CD14-positive monocyte (primary cell): ENCODE data around the gene MXD4. TPM values are rescaled to one million over a fixed set of nuclear protein-coding genes. Genes with fewer than 3 reads are reported as not detected.

Source experiments
- DNase-seq, 3 donors: peaks; one replicate each; pipeline ENCODE4 v3.0.0-alpha.2; 2011 to 2022
- H2AFZ ChIP-seq: 2 replicates; pipeline ENCODE4 v1.6.0; 2012; ENCODE audit warnings: mild to moderate bottlenecking, low read depth, low read length, inconsistent platforms; ENCODE audit not compliant: insufficient read depth, poor library complexity, severe bottlenecking
- H3K27ac ChIP-seq, 2 donors: 1 replicate in 1 of 2; 2 replicates in 1 of 2; pipeline ENCODE4 v1.5.1; 2012 to 2013; ENCODE audit warnings: low read length in 2 of 2, control low read depth in 1 of 2, inconsistent platforms in 1 of 2, low read depth in 1 of 2, mild to moderate bottlenecking in 1 of 2
- H3K27me3 ChIP-seq, 2 donors: one replicate each; pipeline versions ENCODE4 v1.6.0 to v1.6.1; 2011 to 2013; ENCODE audit warnings: low read length in 2 of 2; ENCODE audit not compliant: control insufficient read depth in 2 of 2, insufficient read depth in 2 of 2
- H3K36me3 ChIP-seq, 2 donors: replicated peaks in 1 of 2; 1 replicate in 1 of 2; 2 replicates in 1 of 2; pipeline versions ENCODE4 v1.5.1 to v1.6.1; 2012 to 2013; ENCODE audit warnings: low read length in 2 of 2, control low read depth in 1 of 2, inconsistent platforms in 1 of 2, mild to moderate bottlenecking in 1 of 2; ENCODE audit not compliant: insufficient read depth in 2 of 2, control insufficient read depth in 1 of 2
- H3K4me1 ChIP-seq, 2 donors: 1 replicate in 1 of 2; 2 replicates in 1 of 2; pipeline versions ENCODE4 v1.5.1 to v1.6.1; 2012 to 2013; ENCODE audit warnings: low read length in 2 of 2, control low read depth in 1 of 2, inconsistent platforms in 1 of 2, mild to moderate bottlenecking in 1 of 2, moderate library complexity in 1 of 2; ENCODE audit not compliant: insufficient read depth in 2 of 2, control insufficient read depth in 1 of 2
- H3K4me2 ChIP-seq: replicated peaks from 2 replicates; pipeline ENCODE3; 2012; ENCODE audit warnings: low read length, moderate library complexity, mild to moderate bottlenecking; ENCODE audit not compliant: poor library complexity, severe bottlenecking; ENCODE audit errors: extremely low read depth
- H3K4me3 ChIP-seq, 3 experiments: fragments of 200-600 bp in 1 of 3; sonication (generic) in 1 of 3; replicated peaks in 1 of 3; 1 replicate in 2 of 3; 2 replicates in 1 of 3; pipeline ENCODE4 v1.5.1; 2011 to 2013; ENCODE audit warnings: low read length in 3 of 3, mild to moderate bottlenecking in 3 of 3, control low read depth in 2 of 3, low read depth in 2 of 3, inconsistent platforms in 1 of 3, moderate library complexity in 1 of 3
- H3K79me2 ChIP-seq: 2 replicates; pipeline ENCODE4 v1.6.0; 2012; ENCODE audit warnings: mild to moderate bottlenecking, control low read depth, inconsistent platforms, low read length, moderate library complexity; ENCODE audit not compliant: insufficient read depth
- H3K9ac ChIP-seq: 2 replicates; pipeline ENCODE4 v1.6.0; 2017; ENCODE audit warnings: low read length, mild to moderate bottlenecking; ENCODE audit not compliant: insufficient read depth, poor library complexity, severe bottlenecking
- H3K9me3 ChIP-seq, 2 donors: replicated peaks in 1 of 2; 1 replicate in 1 of 2; 2 replicates in 1 of 2; pipeline versions ENCODE4 v1.5.1 to v1.6.1; 2012 to 2013; ENCODE audit warnings: low read length in 2 of 2, control low read depth in 1 of 2; ENCODE audit not compliant: control insufficient read depth in 1 of 2, insufficient read depth in 1 of 2
- H4K20me1 ChIP-seq: 2 replicates; pipeline ENCODE4 v1.6.0; 2012; ENCODE audit warnings: mild to moderate bottlenecking, low read length, control low read depth, moderate library complexity; ENCODE audit not compliant: insufficient read depth
- H3K27ac Mint-ChIP-seq, 7 donors: one replicate each; pipeline ENCODE4 v1.8.0; 2020; ENCODE audit warnings: mild to moderate bottlenecking in 7 of 7, mixed read lengths in 7 of 7, moderate library complexity in 6 of 7, inconsistent platforms in 2 of 7
- H3K27me3 Mint-ChIP-seq, 3 donors: one replicate each; pipeline ENCODE4 v1.8.0; 2021 to 2022; ENCODE audit warnings: low read depth in 3 of 3, mild to moderate bottlenecking in 3 of 3, mixed read lengths in 3 of 3, moderate library complexity in 3 of 3, inconsistent platforms in 1 of 3
- H3K36me3 Mint-ChIP-seq, 2 donors: one replicate each; pipeline ENCODE4 v1.8.0; 2020; ENCODE audit warnings: mixed read lengths in 2 of 2, inconsistent platforms in 1 of 2, mild to moderate bottlenecking in 1 of 2
- H3K4me1 Mint-ChIP-seq: one replicate; pipeline ENCODE4 v1.8.0; 2020; ENCODE audit warnings: mild to moderate bottlenecking, mixed read lengths
- H3K4me3 Mint-ChIP-seq, 2 donors: one replicate each; pipeline ENCODE4 v1.8.0; 2020; ENCODE audit warnings: mild to moderate bottlenecking in 2 of 2, mixed read lengths in 2 of 2, moderate library complexity in 1 of 2
- H3K9me3 Mint-ChIP-seq, 7 donors: one replicate each; pipeline ENCODE4 v1.8.0; 2020 to 2022; ENCODE audit warnings: mixed read lengths in 7 of 7, mild to moderate bottlenecking in 6 of 7, moderate library complexity in 6 of 7, inconsistent platforms in 2 of 7
- CTCF ChIP-seq: fragments of 200-600 bp; IDR thresholded peaks from one replicate; pipeline ENCODE4 v1.8.0; 2022; ENCODE audit warnings: antibody characterized with exemption, mild to moderate bottlenecking
- WGBS: methylation state at CpG from one replicate; pipeline ENCODE4 v1.1.5; 2013; ENCODE audit warnings: missing lambda C conversion rate; ENCODE audit not compliant: insufficient coverage; 5-methylcytosine and 5-hydroxymethylcytosine counted together
- intact Hi-C, 2 donors: fragments of 100-400 bp; cut with micrococcal nuclease; formaldehyde crosslinking; loops; one replicate each; pipeline versions ENCODE4 v1.15.0 to v1.15.1; 2023
- polyA plus RNA-seq, 3 donors: library from polyadenylated mRNA; depleted of rRNA in 1 of 3; unstranded in 2 of 3; stranded (reverse) in 1 of 3; fragments of 300-500 nt in 2 of 3; fragments of >200 nt in 1 of 3; fragmentation: Illumina TruSeq in 2 of 3; gene quantifications; 1 replicate in 2 of 3; 2 replicates in 1 of 3; pipeline ENCODE4 v1.2.3, GENCODE V29; 2012 to 2021

MXD4 gene
- polyA plus RNA-seq, 3 donors: 24.5 to 39.4 (median 35.9) TPM

GRCh38 chr4:2267841-2268240 lies 5.9 kb upstream of the MXD4 start:
- Histone ChIP-seq H2AFZ (no peak overlapping the region), H3K4me2 (no peak overlapping the region), H3K27ac (no peak overlapping the region), H4K20me1 (no peaks in the 10 kb centered on the region), H3K4me3 (no peak overlapping the region), H3K27me3 (no peaks in the 10 kb centered on the region), H3K4me1 (peaks cover 6% of the 10 kb centered on the region in 2 donors), H3K9ac (no peak overlapping the region), H3K36me3 (no peaks in the 10 kb centered on the region), H3K9me3 (no peaks in the 10 kb centered on the region), H3K79me2 (no peaks in the 10 kb centered on the region)
- H3K27me3 Mint-ChIP-seq: no peaks in the 10 kb centered on the region
- 89% methylated on average over 9 of the region's 12 CpGs for WGBS
- DNase-seq: no peak
- no peaks in the 10 kb centered on the region for H3K36me3 Mint-ChIP-seq
- H3K4me3 Mint-ChIP-seq: no peak overlapping the region
- intact Hi-C loops: loop anchor here in 1 of 2 donors (10.0 kb wide), 1 partner anchor 553 kb away; the partner anchor contains the start of gene SLBP
- no peaks in the 10 kb centered on the region for H3K9me3 Mint-ChIP-seq
- peaks cover 7% of the 10 kb centered on the region for H3K4me1 Mint-ChIP-seq
- H3K27ac Mint-ChIP-seq: no peak overlapping the region
- no peak for TF ChIP-seq CTCF

- no peaks in the 10 kb centered on the region for H3K27me3 Mint-ChIP-seq
- Histone ChIP-seq H3K9me3 (no peaks in the 10 kb centered on the region), H2AFZ (no peak overlapping the region), H3K36me3 (no peaks in the 10 kb centered on the region), H3K27ac (no peak overlapping the region), H3K4me3 (no peak overlapping the region), H4K20me1 (no peaks in the 10 kb centered on the region), H3K79me2 (no peaks in the 10 kb centered on the region), H3K4me1 (peaks cover 9 to 10% of the 10 kb centered on the region in 2 donors), H3K4me2 (no peak overlapping the region), H3K9ac (no peak overlapping the region), H3K27me3 (no peaks in the 10 kb centered on the region)
- H3K9me3 Mint-ChIP-seq: no peaks in the 10 kb centered on the region
- WGBS: 92% methylated on average over 9 of the region's 18 CpGs
- no peak for TF ChIP-seq CTCF
- H3K36me3 Mint-ChIP-seq: no peaks in the 10 kb centered on the region
- intact Hi-C loops: loop anchor here in 1 of 2 donors (10.0 kb wide), 1 partner anchor 553 kb away; the partner anchor contains the start of gene SLBP
- H3K4me3 Mint-ChIP-seq: no peak overlapping the region
- no peak for DNase-seq
- H3K4me1 Mint-ChIP-seq: peaks cover 7% of the 10 kb centered on the region
- H3K27ac Mint-ChIP-seq: no peak overlapping the region
These were observed 5.5 kb upstream of the MXD4 start for GRCh38 chr4:2267320-2267811.
